Progenitor cell of endocrine pancreas (in vitro differentiated cells): Measurements from ENCODE around the gene ABCC9. TPM values are rescaled to one million over a fixed set of nuclear protein-coding genes. Genes with fewer than 3 reads are reported as not detected.
"Not testable (repeated sequence)": the region's sequence is repeated elsewhere in the genome, so short reads cannot be mapped to it uniquely, and the experiment has no call there.

Experiments
- DNase-seq: peaks from one replicate; pipeline ENCODE4 v3.0.0; 2021; ENCODE audit warnings: low spot score; ENCODE audit not compliant: unreplicated experiment
- H3K27ac Mint-ChIP-seq: 2 replicates; pipeline ENCODE4 v1.8.0; 2021; ENCODE audit warnings: mild to moderate bottlenecking, moderate library complexity, mixed read lengths
- H3K27me3 Mint-ChIP-seq: 2 replicates; pipeline ENCODE4 v1.8.0; 2021; ENCODE audit warnings: mixed read lengths
- H3K36me3 Mint-ChIP-seq: 2 replicates; pipeline ENCODE4 v1.8.0; 2022; ENCODE audit warnings: mixed read lengths; ENCODE audit not compliant: insufficient read depth
- H3K4me1 Mint-ChIP-seq: 2 replicates; pipeline ENCODE4 v1.8.0; 2021; ENCODE audit warnings: low read depth, mixed read lengths
- H3K4me3 Mint-ChIP-seq: 2 replicates; pipeline ENCODE4 v1.8.0; 2021; ENCODE audit warnings: low read depth, mild to moderate bottlenecking, moderate library complexity, mixed read lengths
- H3K9me3 Mint-ChIP-seq: 2 replicates; pipeline ENCODE4 v1.8.0; 2021; ENCODE audit warnings: low read depth, mixed read lengths
- total RNA-seq: library from RNA; stranded (reverse); gene quantifications from 2 replicates; pipeline ENCODE4 v1.2.1, GENCODE V29; 2021
- TF ChIP-seq, protein P1 (sequence below): fragments of 200-600 bp; sonication (generic); IDR thresholded peaks from one replicate; pipeline ENCODE4 v1.5.0; 2021; ENCODE audit warnings: antibody characterized with exemption, mild to moderate bottlenecking; ENCODE audit not compliant: unreplicated experiment

The ABCC9 gene
- total RNA-seq, 1 donor from 2014 or later, result 0.29 TPM

DNA sequence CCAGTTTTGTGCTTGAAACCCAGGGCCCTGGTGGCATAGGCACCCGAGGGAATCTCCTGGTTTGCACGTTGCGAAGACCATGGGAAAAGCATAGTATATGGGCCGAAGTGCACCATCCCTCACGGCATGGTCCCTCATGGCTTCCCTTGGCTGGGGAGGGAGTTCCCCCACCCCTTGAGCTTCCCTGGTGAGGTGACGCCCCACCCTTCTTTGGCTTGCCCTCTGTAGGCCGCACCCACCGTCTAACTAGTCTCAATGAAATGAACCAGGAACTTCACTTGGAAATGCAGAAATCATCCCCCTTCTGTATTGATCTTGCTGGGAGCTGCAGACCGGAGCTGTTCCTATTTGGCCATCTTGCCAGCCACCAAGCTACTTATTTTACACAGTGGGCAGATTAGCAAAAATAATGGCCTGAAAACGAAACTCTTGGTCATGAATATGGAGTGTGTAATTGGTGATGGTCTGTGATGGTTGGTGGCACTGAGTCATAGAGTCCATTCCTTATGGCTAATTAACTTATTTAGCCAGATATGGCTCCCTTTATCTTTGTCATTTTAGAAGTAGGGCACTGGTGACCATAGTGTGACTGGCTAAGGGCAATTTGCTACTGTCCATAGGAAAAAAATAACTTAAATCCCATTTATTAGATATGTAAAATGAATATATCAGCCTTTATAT, 145.4 kb downstream of the ABCC9 start:
- no peak overlapping the region for H3K27ac Mint-ChIP-seq
- H3K4me1 Mint-ChIP-seq, result peaks cover 6% of the 10 kb centered on the region
- peaks cover 17% of the 10 kb centered on the region for H3K9me3 Mint-ChIP-seq
- H3K36me3 Mint-ChIP-seq, result no peaks in the 10 kb centered on the region
- H3K27me3 Mint-ChIP-seq, result no peaks in the 10 kb centered on the region
- no peak overlapping the region for H3K4me3 Mint-ChIP-seq
- TF ChIP-seq, protein P1, sequence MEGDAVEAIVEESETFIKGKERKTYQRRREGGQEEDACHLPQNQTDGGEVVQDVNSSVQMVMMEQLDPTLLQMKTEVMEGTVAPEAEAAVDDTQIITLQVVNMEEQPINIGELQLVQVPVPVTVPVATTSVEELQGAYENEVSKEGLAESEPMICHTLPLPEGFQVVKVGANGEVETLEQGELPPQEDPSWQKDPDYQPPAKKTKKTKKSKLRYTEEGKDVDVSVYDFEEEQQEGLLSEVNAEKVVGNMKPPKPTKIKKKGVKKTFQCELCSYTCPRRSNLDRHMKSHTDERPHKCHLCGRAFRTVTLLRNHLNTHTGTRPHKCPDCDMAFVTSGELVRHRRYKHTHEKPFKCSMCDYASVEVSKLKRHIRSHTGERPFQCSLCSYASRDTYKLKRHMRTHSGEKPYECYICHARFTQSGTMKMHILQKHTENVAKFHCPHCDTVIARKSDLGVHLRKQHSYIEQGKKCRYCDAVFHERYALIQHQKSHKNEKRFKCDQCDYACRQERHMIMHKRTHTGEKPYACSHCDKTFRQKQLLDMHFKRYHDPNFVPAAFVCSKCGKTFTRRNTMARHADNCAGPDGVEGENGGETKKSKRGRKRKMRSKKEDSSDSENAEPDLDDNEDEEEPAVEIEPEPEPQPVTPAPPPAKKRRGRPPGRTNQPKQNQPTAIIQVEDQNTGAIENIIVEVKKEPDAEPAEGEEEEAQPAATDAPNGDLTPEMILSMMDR, result no peak
- no peak for DNase-seq

DNA sequence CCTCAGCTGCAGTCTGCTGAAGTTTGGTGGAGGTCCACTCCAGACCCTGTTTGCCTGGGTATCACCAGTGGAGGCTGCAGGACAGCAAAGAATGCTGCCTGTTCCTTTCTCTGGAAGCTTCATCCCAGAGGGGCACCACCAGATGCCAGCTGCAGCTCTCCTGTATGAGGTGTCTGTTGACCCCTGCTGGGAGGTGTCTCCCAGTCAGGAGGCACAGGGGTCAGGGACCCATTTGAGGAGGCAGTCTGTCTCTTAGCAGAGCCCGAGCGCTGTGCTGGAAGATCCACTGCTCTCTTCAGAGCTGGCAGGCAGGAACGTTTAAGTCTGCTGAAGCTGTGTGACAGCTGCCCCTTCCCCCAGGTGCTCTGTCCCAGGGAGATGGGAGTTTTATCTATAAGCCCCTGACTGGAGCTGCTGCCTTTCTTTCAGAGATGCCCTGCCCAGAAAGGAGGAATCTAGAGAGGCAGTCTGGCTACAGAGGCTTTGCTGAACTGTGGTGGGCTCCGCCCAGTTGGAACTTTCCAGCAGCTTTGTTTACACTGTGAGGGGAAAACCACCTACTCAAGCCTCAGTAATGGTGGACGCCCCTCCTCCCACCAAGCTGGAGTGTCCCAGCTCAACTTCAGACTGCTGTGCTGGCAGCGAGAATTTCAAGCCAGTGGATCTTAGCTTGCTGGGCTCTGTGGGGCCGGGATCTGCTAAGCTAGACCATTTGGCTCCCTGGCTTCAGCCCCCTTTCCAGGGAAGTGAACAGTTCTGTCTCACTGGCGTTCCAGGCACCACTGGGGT, 146.2 kb downstream of the ABCC9 start:
- peaks cover 18% of the 10 kb centered on the region for H3K9me3 Mint-ChIP-seq
- not testable (repeated sequence) for H3K36me3 Mint-ChIP-seq, H3K4me1 Mint-ChIP-seq, H3K27me3 Mint-ChIP-seq, DNase-seq, H3K27ac Mint-ChIP-seq, H3K4me3 Mint-ChIP-seq

DNA sequence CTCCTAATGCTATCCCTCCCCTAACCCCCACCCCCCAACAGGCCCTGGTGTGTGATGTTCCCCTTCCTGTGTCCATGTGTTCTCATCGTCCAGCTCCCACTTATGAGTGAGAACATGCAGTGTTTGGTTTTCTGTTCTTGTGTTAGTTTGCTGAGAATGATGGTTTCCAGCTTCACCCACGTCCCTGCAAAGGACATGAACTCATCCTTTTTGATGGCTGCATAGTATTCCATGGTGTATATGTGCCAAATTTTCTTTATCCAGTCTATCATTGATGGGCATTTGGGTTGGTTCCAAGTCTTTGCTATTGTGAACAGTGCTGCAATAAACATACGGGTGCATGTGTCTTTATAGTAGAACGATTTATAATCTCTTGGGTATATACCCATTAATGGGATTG, 151.5 kb downstream of the ABCC9 start:
- H3K9me3 Mint-ChIP-seq, result peaks cover 18% of the 10 kb centered on the region
- not testable (repeated sequence) for H3K27ac Mint-ChIP-seq, H3K27me3 Mint-ChIP-seq, DNase-seq, H3K4me3 Mint-ChIP-seq, H3K4me1 Mint-ChIP-seq, H3K36me3 Mint-ChIP-seq

DNA sequence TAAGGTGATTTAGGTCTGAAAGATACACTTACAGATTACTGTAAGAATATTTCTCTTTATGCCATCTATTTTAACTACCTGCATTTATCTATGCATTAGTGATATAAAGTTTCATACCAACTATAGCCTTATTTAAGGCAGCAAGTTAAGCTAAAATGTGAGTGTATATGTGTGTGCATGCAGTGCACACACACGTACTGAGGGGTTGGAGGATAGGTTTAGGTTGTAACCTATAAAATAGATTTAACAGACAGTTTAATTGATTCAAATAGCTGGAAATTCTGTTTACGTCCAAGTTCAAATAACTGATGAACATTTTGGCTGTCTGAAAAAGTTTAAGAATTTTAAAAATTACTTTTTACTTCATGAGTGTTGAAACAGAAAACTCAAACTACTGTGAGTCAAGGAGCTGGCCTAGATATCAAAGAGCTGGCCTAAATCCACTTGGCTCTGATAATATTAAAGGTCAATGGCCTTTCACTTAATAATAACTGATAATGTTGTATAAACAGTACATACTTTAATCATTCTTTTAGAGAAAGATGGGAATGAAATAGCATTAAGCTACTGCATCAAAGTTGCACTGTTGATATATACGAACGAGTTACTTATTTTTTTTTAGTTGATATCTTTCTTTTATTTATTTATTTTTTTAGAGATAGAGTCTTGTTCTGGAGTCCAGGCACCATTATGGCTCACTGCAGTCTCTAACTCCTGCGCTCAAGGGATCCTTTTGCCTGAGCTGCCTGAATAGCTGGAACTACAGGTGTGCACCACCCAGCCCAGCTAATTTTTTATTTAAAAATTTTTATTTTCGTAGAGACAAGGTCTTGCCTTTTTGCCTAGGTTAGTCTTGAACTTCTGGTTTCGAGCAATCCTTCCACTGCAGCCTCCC, 152.9 kb downstream of the ABCC9 start:
- peaks cover 11% of the 10 kb centered on the region for H3K9me3 Mint-ChIP-seq
- no peak overlapping the region for H3K4me3 Mint-ChIP-seq
- TF ChIP-seq, protein P1, result no peak
- DNase-seq, result no peak
- H3K36me3 Mint-ChIP-seq, result no peaks in the 10 kb centered on the region
- H3K27me3 Mint-ChIP-seq, result peaks cover 6% of the 10 kb centered on the region
- H3K4me1 Mint-ChIP-seq, result no peaks in the 10 kb centered on the region
- H3K27ac Mint-ChIP-seq, result no peak overlapping the region

DNA sequence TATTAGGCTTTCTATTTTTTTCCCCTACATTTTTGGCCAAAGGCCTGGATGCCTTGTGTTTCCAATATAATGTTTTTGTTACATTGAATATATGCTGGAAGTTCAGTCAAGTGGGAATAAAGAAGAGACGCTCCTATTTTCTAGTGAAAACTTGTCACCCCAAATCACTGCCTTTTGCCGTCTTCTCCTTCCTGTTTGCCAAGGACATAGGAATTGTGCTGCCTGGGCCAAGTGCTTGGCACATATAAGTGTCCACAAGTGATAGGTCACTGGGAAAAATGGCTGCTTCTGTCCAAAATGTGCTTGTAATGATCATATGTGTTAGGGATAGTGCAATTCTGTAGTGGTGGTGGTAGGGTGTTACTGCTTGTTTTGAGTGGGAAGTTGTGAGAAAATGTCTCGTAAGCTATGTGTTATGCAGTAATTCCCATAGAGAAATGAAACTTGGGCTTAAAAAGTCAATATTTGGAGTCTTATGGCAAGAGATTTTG, 155.1 kb downstream of the ABCC9 start:
- DNase-seq, result no peak
- TF ChIP-seq, protein P1, result no peak
- Mint-ChIP-seq H3K27me3 (peaks cover 6% of the 10 kb centered on the region), H3K27ac (no peak overlapping the region), H3K4me3 (no peak overlapping the region), H3K4me1 (no peaks in the 10 kb centered on the region), H3K9me3 (peaks cover 4% of the 10 kb centered on the region), H3K36me3 (no peaks in the 10 kb centered on the region)

DNA sequence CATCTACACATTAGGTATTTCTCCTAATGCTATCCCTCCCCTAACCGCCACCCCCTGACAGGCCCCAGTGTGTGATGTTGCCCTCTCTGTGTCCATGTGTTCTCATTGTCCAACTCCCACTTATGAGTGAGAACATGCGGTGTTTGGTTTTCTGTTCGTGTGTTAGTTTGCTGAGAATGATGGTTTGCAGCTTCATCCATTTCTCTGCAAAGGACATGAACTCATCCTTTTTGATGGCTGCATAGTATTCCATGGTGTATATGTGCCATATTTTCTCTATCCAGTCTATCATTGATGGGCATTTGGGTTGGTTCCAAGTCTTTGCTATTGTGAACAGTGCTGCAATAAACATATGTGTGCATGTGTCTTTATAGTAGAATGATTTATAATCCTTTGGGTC, 158.5 kb downstream of the ABCC9 start:
- H3K27me3 Mint-ChIP-seq, result peaks cover 10% of the 10 kb centered on the region
- not testable (repeated sequence) for H3K4me3 Mint-ChIP-seq, H3K9me3 Mint-ChIP-seq, DNase-seq, H3K27ac Mint-ChIP-seq, H3K36me3 Mint-ChIP-seq, H3K4me1 Mint-ChIP-seq
